Colon (tissue), 2 donors: ENCODE data around the gene TTC19.

Source experiments
- FAIRE-seq: peaks from 2 replicates; lab custom pipeline; 2012; peaks lifted over from hg19 to GRCh38; lab: Jason Lieb, UNC
- donor health status: control.
- donor health status: control.

The TTC19 gene, protein sequence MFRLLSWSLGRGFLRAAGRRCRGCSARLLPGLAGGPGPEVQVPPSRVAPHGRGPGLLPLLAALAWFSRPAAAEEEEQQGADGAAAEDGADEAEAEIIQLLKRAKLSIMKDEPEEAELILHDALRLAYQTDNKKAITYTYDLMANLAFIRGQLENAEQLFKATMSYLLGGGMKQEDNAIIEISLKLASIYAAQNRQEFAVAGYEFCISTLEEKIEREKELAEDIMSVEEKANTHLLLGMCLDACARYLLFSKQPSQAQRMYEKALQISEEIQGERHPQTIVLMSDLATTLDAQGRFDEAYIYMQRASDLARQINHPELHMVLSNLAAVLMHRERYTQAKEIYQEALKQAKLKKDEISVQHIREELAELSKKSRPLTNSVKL

DNA sequence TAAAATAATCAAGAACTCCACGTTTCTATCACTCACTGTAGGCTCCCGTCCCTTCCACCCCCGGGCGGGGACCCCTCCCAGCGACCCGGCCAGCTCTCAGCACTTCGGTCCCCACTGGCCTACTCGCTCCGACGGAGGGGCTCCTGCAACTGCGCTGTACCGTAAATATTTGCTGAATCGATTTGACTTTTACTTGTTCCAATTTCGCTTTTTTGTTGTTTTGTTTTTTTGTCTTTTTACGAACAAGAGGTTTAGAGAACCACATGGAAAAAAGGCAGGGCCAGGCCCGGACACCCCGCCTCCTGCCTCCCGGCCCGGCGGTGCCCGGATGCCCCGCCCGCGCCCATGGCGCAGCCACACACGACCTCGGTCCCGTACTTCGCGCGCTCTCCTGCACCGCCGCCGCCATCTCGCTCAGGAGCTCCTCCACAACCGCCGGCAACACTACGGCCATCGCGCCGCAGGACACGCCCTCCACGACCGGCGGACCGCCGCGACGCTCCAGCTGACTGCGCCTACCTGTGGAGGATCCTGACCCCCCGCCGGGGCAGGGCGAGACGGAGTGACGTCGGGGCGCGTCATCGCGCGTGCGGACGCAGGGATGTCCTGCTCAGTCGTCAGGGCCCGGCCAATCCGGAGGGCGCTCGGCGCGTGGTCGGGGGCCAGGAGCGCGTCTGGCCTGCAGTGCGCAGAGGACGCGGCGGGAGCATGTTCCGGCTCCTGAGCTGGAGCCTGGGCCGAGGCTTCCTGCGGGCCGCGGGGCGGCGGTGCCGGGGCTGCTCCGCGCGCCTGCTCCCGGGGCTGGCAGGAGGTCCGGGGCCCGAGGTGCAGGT is at the start of gene TTC19, which contains the start of gene ZSWIM7:
TSS of gene TTC19 (plus strand) at position 684 of the 833 bp plus-strand sequence. CDS start at position 709, 25 bp downstream.
TSS of gene ZSWIM7 (minus strand) at position 564 of the 833 bp plus-strand sequence. CDS start at position 454, 110 bp downstream.
- no peak for FAIRE-seq

DNA sequence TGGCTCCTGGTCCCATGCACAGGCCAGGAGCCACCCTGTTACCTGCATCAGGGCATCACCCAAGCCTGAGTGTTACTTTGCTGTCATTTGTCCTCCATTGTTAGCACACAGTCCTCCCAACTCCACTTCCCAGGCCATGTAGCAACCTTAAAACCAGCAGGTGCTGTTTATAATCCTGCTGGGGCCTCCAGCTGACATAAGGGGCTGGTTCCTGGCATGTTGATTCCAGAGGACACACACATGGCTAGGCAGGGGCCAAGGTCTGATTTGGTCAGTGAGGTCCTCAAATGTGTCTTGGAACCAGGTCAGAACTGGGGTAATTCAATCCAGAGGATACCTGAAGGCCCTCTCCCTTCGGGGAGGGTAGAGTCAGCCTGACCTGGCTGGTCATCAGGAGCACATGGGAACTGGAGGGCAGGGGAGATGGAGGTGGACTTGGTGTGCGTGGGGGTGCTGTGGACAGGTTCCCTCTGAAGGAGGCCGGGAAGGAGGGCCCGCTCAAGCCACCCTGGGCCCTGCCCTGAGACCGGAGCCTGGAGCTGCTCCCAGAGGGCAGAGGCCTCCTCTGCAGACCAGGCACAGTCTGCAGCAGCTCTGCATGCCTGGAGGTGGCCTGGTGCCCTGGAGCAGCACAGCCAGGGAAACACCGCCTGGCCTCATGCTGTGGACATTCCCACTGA is 48.1 kb upstream of the TTC19 start:
- FAIRE-seq, result no peak

- FAIRE-seq, result no peak
These were observed 47.5 kb upstream of the TTC19 start for GRCh38 chr17:15952048-15952532.

GRCh38 chr17:15952916-15953790 is 46.5 kb upstream of the TTC19 start:
- FAIRE-seq, result no peak

DNA sequence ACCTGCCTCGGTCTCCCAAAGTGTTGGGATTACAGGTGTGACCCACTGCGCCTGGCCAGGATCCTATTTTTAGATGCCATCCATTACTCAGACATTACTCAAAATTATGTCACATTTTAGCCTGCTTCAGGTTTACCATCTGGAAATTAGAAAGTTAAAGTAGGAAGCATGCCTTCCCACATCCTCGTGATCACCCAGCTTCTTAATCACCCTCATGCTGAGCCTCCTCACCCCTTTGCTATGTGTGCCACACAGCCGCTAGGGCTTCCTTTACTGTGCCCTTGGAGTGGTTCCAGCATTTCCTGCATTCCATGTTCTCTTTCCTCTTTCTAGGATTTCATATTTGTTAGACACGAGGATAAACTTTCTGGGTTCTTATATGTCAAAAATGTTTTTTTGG is 45.4 kb upstream of the TTC19 start:
- no peak for FAIRE-seq

DNA sequence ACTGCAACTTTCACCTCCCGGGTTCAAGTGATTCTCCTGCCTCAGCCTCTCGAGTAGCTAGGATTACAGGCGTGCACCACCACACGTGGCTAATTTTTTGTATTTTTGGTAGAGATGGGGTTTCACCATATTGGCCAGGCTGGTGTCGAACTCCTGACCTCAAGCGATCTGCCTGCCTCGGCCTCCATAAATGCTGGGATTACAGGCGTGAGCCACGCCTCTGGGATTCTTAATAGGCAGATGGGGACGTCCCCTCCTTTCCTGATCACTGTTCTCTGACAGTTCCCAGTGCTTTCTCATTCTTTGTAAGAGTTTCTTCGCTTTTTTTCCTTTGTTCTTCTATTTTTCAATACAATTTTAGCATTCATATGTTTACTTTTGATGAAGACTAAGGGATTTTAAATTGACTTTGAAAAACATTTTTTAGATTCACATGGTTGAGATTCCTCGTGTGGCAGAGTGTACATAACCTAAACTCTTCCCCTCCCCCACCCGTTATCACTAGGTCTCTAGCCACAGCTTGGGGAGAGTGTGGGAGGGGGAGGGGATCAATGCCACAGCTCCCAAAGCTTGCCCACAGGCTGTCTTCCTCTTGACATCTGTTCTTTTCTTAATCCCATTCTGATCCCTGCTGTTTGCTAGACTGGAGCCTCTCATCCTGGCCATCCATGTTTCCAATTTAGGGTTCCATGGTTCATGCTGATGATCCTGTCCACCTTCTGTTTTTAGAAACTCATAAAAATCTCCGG is 43.7 kb upstream of the TTC19 start:
- FAIRE-seq, result no peak

DNA sequence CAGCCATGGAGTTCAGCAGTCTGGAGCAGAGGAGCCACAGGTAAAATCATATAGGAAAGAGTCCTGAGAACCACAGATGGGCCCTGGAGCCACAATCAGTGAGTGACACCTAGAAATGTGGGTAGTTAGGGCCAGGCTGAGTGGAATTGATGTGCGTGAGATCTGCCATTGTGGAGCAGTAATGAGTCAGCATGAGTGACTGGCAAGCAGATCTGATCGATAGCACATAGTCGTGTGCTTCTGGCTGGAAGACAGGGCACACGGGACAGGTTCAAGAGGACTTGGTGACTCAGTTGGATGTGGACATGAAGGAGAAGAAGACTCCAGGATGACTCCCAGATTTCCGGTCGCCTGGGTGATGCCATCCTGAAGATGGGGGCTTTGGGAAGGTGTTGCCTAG is 42.4 kb upstream of the TTC19 start:
- no peak for FAIRE-seq

DNA sequence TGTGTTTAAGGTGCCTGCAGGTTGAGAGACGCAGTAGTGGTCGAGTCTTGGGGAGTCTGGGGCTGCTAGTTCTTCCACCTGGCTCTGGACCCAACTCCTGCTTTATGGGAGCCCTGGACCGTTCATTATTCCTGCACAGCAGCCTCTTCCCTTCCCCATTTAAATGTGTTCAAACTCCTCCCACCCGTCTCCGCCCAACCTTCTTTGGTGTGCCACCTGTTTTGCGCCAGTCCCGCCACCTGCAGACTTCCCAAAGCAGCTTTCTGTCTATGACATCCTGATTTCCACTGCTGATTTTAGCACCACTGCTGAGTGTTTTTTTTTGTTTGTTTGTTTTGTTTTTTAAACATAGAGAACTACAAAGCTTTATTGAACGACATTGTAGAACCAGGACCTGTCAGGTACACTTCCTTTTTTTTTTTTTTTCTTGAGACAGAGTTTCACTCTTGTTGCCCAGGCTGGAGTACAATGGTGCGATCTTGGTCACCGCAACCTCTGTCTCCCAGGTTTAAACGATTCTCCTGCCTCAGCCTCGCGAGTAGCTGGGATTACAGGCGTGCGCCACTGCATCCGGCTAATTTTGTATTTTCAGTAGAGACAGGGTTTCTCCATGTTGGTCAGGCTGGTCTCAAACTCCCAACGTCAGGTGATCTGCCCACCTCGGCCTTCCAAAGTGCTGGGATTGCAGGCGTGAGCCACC is 41.9 kb upstream of the TTC19 start:
- FAIRE-seq, result no peak

DNA sequence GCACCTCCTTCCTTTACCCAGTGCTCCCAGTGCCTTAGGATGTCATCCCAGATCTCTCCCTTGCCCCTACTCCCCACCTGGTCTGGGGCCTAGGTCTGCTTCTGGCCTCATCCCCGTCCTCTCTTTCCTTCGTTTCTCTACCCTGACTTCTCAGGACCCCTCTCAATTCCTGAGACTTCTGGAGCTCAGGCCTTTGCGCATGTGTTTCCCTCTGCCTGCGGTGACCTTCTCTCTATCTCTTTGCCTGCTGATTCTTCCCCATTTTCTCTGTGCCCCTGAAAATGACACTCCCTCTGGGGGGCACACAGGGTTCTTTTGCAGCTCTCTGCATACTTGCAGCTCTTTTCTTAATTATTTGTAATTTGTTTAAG is 41.2 kb upstream of the TTC19 start:
- no peak for FAIRE-seq

GRCh38 chr17:15963670-15964110 is 35.9 kb upstream of the TTC19 start:
- FAIRE-seq, result no peak

- FAIRE-seq, result no peak
These were observed 34.1 kb upstream of the TTC19 start for GRCh38 chr17:15965528-15965927.

DNA sequence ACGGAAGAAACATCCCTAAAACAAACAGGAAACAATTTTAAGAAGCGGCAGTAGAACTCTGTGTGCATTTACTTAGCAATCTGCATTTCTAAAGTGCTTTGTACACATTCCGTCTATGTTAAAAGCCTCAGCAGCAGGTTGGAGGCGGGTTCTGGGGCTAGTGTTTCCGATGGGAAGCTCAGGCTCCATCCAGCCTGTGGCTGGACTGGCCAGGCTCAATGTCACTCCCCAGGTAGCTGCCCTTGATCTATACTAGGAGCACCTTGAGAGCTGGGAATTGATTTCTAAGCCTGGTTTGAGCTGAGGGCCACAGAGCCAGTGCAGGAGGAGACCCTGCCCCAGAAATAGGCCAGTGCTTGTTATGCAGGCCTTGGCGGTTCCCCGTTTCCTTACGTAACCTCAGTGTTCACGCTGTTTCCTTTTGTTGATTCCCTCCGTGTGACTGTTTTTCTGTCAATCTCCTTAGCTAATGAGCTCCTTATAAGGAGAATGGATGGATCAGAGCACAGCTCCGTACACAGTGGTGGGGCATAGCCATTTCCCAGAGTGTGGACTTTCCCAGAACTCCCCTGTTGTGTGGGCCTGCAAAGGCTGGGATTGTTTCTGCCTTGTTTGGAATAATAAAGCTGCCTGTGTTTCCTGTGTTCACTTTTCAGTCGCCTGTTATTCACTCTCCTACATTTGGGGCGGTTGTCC is 33.3 kb upstream of the TTC19 start:
- no peak for FAIRE-seq

- no peak for FAIRE-seq
These were observed 32.8 kb upstream of the TTC19 start for GRCh38 chr17:15966879-15967248.

GRCh38 chr17:15967706-15968399 is 31.8 kb upstream of the TTC19 start:
- FAIRE-seq, result no peak

DNA sequence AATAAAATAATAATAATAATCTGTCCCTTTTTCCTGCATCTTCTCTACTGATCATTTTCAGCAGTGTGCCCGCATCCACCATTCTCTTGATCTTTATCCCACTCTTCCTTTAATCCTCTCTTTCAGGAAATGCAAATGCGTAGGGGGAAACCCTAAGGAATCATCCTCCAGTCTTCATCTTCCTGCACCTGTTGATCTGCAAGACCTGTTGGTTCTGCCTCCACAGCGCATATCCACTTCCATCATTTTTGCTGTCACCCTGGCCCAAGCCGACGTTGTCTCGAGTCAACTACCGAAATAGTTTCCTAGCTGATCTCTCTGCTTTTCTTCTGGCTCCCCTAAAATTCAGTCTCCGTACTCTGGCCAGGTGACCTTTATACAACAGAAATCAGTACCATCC is 30.2 kb upstream of the TTC19 start:
- no peak for FAIRE-seq

DNA sequence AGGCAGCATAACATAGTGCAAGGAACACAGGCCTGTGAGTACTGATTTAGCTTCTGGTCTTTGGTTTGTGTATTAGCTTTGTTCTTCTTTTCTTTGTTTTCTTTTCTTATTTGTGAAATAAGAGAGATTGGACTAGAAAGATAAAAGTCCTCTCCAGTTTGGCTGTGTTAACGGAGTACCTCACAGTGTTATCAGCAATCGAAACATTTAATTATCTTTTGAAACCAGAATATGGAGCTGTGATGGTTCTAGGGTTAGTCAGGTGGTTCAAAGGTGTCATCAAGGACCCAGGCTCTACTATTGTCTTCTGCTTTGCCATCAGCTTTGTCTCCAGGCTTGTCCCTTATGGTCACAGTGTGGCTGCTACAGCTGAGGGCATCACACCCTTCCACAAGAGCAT is 29.1 kb upstream of the TTC19 start:
- no peak for FAIRE-seq

DNA sequence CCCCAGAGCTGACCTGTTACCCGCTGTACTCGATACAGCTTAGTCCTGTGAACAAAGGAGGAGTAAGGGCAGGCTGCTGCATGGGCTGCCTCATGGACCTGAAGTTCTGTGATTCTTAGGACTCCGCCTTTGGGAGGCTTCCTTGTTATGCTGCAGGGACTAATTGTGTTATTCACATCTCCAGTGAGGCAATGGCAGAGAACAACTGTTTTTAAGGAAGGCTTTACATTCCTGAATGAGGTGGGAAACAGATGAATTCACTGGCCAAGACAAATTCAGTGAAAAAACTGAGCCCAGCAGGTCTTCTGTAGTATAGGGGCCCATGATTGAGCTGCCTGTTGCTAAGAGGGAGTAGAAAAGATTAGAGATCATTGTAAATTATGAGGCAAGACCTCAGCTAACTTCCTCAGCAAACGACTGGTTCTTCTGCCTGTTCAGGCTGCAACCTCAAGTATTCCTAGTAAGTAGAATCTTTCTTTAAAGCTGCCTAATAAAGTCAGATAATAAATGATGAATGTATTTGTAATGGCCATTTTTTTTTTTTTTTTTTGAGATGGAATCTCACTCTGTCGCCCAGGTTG is 28.4 kb upstream of the TTC19 start:
- FAIRE-seq, result no peak

DNA sequence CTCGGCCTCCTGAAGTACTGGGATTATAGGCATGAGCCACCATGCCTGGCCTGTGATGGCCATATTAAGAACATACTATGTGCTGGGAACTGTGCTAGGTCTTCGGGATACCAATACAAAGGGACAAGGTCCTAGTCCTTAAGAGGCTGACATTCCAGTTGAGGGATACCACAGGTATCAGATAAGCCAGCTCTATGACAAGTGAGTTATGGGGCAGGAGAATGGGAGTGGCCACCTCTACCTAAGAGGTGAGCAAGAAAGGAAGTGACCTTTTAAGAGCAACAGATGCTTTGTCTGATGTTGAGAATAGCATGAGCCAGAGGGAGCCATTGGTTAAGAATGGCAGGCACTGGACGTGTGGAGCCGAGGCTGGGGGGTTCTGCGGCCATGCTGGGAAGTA is 27.7 kb upstream of the TTC19 start:
- no peak for FAIRE-seq
